WTC11 (cell line): ENCODE data around the gene SSH2. TPM values are rescaled to one million over a fixed set of nuclear protein-coding genes. Genes with fewer than 3 reads are reported as not detected.
A peak's percentile ranks its signal among the peaks of the same experiment; 100 is the strongest.

Experiments used
- ATAC-seq: fragments of 200-7000 bp; cut with Tn5 transposase; 2 replicates; pipeline ENCODE4 v1.10.0; 2021; ENCODE audit warnings: mild to moderate bottlenecking, moderate library complexity
- CTCF ChIA-PET: fragments of 300-600 bp; sonication (Branson Sonifier 250); formaldehyde crosslinking; loops from one replicate; lab custom pipeline; 2021; ENCODE audit warnings: antibody characterized with exemption; lab: Charles Lee
- POLR2A ChIA-PET: fragments of 350-600 bp; sonication (Branson Sonifier 250); formaldehyde crosslinking; loops from one replicate; lab custom pipeline; 2021; ENCODE audit warnings: antibody characterized with exemption; lab: Charles Lee
- DNase-seq: peaks from one replicate; pipeline ENCODE4 v3.0.0; 2021; ENCODE audit warnings: low spot score
- H3K27ac Mint-ChIP-seq: 2 replicates; pipeline ENCODE4 v1.8.0; 2021; ENCODE audit warnings: mixed read lengths
- H3K27me3 Mint-ChIP-seq: 2 replicates; pipeline ENCODE4 v1.8.0; 2021; ENCODE audit warnings: low read depth, mild to moderate bottlenecking, moderate library complexity, mixed read lengths
- H3K36me3 Mint-ChIP-seq: 2 replicates; pipeline ENCODE4 v1.8.0; 2021; ENCODE audit warnings: mixed read lengths
- H3K4me1 Mint-ChIP-seq: 2 replicates; pipeline ENCODE4 v1.8.0; 2022; ENCODE audit warnings: mixed read lengths
- H3K4me3 Mint-ChIP-seq: 2 replicates; pipeline ENCODE4 v1.8.0; 2021; ENCODE audit warnings: mild to moderate bottlenecking, moderate library complexity, mixed read lengths
- H3K9me3 Mint-ChIP-seq: 2 replicates; pipeline ENCODE4 v1.8.0; 2021; ENCODE audit warnings: mixed read lengths
- ATF1 ChIP-seq: sonication (generic); formaldehyde crosslinking; IDR thresholded peaks from 2 replicates; pipeline ENCODE4 v1.8.1; 2023; ENCODE audit warnings: mild to moderate bottlenecking, moderate library complexity, missing genetic modification reagents
- ETV6 ChIP-seq: sonication (generic); formaldehyde crosslinking; IDR thresholded peaks from 2 replicates; pipeline ENCODE4 v1.8.1; 2022; ENCODE audit warnings: mild to moderate bottlenecking, missing genetic modification reagents
- FOXJ3 ChIP-seq: sonication (generic); formaldehyde crosslinking; IDR thresholded peaks from 2 replicates; pipeline ENCODE4 v1.9.0; 2021; ENCODE audit warnings: missing genetic modification reagents, mild to moderate bottlenecking, borderline replicate concordance
- NR2C2 ChIP-seq: sonication (generic); formaldehyde crosslinking; IDR thresholded peaks from 2 replicates; pipeline ENCODE4 v1.8.0; 2022; ENCODE audit warnings: mild to moderate bottlenecking, missing genetic modification reagents
- RORB ChIP-seq: fragments of 250-450 bp; sonication (Bioruptor Pico); IDR thresholded peaks from 2 replicates; pipeline ENCODE4 v1.9.0; 2021; ENCODE audit warnings: mild to moderate bottlenecking
- SMAD4 ChIP-seq: sonication (generic); formaldehyde crosslinking; IDR thresholded peaks from 2 replicates; pipeline ENCODE4 v1.8.0; 2022; ENCODE audit warnings: mild to moderate bottlenecking, missing genetic modification reagents
- ZNF317 ChIP-seq: sonication (generic); formaldehyde crosslinking; IDR thresholded peaks from 2 replicates; pipeline ENCODE4 v1.8.1; 2023; ENCODE audit warnings: low read depth, mild to moderate bottlenecking, moderate library complexity, missing genetic modification reagents, borderline replicate concordance
- total RNA-seq: library from RNA; stranded (reverse); gene quantifications from 3 replicates; pipeline ENCODE4 v1.2.3, GENCODE V29; 2021
- TF ChIP-seq, protein P1 (sequence below): fragments of 250-450 bp; sonication (Bioruptor Pico); IDR thresholded peaks from 2 replicates; pipeline ENCODE4 v1.9.0; 2021; ENCODE audit warnings: mild to moderate bottlenecking
- TF ChIP-seq, protein P2 (sequence below): fragments of 250-450 bp; sonication (Bioruptor Pico); conservative IDR thresholded peaks from 2 replicates; pipeline ENCODE4 v1.9.0; 2021; ENCODE audit warnings: mild to moderate bottlenecking
- TF ChIP-seq, protein P3 (sequence below): sonication (generic); formaldehyde crosslinking; IDR thresholded peaks from 2 replicates; pipeline ENCODE4 v1.8.0; 2022; ENCODE audit warnings: mild to moderate bottlenecking, missing genetic modification reagents
- TF ChIP-seq, protein P4 (sequence below): sonication (generic); formaldehyde crosslinking; IDR thresholded peaks from 2 replicates; pipeline ENCODE4 v1.8.1; 2022; ENCODE audit warnings: low read depth, mild to moderate bottlenecking, moderate library complexity, missing genetic modification reagents, borderline replicate concordance
- TF ChIP-seq, protein P5 (sequence below): sonication (generic); formaldehyde crosslinking; IDR thresholded peaks from 2 replicates; pipeline ENCODE4 v1.8.1; 2022; ENCODE audit warnings: mild to moderate bottlenecking, missing genetic modification reagents, moderate library complexity, borderline replicate concordance
- TF ChIP-seq, protein P6 (sequence below): fragments of 250-450 bp; sonication (Bioruptor Pico); IDR thresholded peaks from 2 replicates; pipeline ENCODE4 v1.9.0; 2021; ENCODE audit warnings: moderate library complexity, mild to moderate bottlenecking, inconsistent platforms, borderline replicate concordance
- TF ChIP-seq, protein P7 (sequence below): sonication (generic); formaldehyde crosslinking; conservative IDR thresholded peaks from 2 replicates; pipeline ENCODE4 v1.8.1; 2023; ENCODE audit warnings: mild to moderate bottlenecking, low read depth, missing genetic modification reagents, moderate library complexity

Gene SSH2
- total RNA-seq, 1 experiment from 2014 or later, result 14.3 TPM

DNA sequence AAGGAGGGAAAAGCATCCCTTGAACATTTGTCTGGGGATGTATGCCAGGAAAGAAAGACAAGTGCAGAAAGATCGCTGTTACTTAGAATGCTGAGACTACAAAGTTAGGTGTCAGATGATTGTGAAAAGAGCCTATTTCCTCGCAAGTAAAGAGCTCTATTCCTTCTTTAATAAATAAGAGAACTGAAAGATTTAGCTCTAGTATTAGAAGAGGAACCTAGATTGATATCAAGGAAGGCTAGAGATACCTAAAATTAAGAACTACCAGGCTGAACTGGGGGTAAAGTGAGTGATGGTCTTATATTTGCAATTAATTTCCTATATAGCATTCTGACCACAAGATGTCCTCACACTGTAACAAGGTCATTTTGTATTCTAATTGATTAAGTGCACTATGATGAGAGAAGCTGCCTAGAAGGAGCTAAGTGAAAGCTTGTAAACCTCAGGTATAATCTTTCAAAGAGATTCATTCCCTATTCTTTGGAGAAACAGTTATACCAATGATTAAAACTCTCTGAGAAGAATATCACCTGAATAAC, 62.3 kb downstream of the SSH2 start:
- peaks cover 35% of the 10 kb centered on the region for H3K4me1 Mint-ChIP-seq
- no peaks in the 10 kb centered on the region for H3K9me3 Mint-ChIP-seq
- DNase-seq, result no peak
- CTCF ChIA-PET, result interaction anchor here (0.6 to 5.1 kb wide), 16 partner anchors 12 to 251 kb away, joined by 3 to 57 read pairs (median 4); partner anchors contain the start of gene SSH2
- no peaks in the 10 kb centered on the region for H3K27me3 Mint-ChIP-seq
- POLR2A ChIA-PET, result interaction anchor here (0.6 kb wide), 1 partner anchor 1273 kb away, joined by 5 read pairs; no protein-coding TSS in a partner anchor
- no peak overlapping the region for H3K4me3 Mint-ChIP-seq
- H3K36me3 Mint-ChIP-seq, result no peaks in the 10 kb centered on the region
- no peak for ATAC-seq
- TF ChIP-seq, protein P1, sequence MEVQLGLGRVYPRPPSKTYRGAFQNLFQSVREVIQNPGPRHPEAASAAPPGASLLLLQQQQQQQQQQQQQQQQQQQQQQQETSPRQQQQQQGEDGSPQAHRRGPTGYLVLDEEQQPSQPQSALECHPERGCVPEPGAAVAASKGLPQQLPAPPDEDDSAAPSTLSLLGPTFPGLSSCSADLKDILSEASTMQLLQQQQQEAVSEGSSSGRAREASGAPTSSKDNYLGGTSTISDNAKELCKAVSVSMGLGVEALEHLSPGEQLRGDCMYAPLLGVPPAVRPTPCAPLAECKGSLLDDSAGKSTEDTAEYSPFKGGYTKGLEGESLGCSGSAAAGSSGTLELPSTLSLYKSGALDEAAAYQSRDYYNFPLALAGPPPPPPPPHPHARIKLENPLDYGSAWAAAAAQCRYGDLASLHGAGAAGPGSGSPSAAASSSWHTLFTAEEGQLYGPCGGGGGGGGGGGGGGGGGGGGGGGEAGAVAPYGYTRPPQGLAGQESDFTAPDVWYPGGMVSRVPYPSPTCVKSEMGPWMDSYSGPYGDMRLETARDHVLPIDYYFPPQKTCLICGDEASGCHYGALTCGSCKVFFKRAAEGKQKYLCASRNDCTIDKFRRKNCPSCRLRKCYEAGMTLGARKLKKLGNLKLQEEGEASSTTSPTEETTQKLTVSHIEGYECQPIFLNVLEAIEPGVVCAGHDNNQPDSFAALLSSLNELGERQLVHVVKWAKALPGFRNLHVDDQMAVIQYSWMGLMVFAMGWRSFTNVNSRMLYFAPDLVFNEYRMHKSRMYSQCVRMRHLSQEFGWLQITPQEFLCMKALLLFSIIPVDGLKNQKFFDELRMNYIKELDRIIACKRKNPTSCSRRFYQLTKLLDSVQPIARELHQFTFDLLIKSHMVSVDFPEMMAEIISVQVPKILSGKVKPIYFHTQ (CRISPR knock-in tag), result no peak
- TF ChIP-seq, protein P2, sequence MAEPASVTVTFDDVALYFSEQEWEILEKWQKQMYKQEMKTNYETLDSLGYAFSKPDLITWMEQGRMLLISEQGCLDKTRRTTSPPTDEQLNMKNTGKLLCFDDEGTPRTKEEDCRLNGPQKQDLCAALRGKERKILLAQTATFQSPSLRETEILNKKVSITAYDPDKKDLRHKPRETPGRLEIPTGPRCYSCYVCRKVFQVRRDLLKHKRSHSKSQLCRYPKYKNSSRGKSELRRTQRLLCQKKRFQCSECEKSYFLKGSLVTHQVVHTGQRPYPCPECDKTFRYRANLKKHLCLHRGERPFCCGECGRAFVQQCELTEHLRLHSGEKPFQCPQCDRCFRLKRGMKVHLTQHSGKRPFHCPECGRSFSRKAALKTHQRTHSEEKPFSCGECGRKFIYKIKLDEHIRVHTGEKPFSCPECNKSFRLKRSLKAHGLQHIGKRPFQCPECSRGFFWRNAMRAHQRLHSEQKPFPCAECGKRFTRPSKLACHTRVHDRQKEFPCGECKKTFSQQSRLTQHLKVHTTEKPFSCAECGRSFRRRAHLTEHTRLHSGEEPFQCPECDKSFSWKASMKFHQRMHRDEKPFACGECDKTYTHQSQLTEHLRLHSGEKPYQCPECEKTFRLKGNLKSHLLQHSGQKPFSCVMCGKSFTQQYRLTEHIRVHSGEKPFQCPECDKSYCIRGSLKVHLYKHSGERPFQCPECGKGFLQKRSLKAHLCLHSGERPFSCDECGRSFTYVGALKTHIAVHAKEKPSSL (CRISPR knock-in tag), result no peak
- TF ChIP-seq, protein P3, sequence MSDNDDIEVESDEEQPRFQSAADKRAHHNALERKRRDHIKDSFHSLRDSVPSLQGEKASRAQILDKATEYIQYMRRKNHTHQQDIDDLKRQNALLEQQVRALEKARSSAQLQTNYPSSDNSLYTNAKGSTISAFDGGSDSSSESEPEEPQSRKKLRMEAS, result no peak
- TF ChIP-seq, protein P4, sequence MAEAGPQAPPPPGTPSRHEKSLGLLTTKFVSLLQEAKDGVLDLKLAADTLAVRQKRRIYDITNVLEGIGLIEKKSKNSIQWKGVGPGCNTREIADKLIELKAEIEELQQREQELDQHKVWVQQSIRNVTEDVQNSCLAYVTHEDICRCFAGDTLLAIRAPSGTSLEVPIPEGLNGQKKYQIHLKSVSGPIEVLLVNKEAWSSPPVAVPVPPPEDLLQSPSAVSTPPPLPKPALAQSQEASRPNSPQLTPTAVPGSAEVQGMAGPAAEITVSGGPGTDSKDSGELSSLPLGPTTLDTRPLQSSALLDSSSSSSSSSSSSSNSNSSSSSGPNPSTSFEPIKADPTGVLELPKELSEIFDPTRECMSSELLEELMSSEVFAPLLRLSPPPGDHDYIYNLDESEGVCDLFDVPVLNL (CRISPR knock-in tag), result no peak
- TF ChIP-seq NR2C2 (CRISPR knock-in tag) (no peak), ZNF317 (CRISPR knock-in tag) (no peak), ATF1 (CRISPR knock-in tag) (no peak), RORB (CRISPR knock-in tag) (no peak), FOXJ3 (no peak), ETV6 (CRISPR knock-in tag) (no peak), SMAD4 (CRISPR knock-in tag) (no peak)
- TF ChIP-seq, protein P5, sequence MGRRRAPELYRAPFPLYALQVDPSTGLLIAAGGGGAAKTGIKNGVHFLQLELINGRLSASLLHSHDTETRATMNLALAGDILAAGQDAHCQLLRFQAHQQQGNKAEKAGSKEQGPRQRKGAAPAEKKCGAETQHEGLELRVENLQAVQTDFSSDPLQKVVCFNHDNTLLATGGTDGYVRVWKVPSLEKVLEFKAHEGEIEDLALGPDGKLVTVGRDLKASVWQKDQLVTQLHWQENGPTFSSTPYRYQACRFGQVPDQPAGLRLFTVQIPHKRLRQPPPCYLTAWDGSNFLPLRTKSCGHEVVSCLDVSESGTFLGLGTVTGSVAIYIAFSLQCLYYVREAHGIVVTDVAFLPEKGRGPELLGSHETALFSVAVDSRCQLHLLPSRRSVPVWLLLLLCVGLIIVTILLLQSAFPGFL, result no peak
- TF ChIP-seq, protein P6, sequence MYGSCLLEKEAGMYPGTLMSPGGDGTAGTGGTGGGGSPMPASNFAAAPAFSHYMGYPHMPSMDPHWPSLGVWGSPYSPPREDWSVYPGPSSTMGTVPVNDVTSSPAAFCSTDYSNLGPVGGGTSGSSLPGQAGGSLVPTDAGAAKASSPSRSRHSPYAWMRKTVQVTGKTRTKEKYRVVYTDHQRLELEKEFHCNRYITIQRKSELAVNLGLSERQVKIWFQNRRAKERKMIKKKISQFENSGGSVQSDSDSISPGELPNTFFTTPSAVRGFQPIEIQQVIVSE, result no peak
- TF ChIP-seq, protein P7, sequence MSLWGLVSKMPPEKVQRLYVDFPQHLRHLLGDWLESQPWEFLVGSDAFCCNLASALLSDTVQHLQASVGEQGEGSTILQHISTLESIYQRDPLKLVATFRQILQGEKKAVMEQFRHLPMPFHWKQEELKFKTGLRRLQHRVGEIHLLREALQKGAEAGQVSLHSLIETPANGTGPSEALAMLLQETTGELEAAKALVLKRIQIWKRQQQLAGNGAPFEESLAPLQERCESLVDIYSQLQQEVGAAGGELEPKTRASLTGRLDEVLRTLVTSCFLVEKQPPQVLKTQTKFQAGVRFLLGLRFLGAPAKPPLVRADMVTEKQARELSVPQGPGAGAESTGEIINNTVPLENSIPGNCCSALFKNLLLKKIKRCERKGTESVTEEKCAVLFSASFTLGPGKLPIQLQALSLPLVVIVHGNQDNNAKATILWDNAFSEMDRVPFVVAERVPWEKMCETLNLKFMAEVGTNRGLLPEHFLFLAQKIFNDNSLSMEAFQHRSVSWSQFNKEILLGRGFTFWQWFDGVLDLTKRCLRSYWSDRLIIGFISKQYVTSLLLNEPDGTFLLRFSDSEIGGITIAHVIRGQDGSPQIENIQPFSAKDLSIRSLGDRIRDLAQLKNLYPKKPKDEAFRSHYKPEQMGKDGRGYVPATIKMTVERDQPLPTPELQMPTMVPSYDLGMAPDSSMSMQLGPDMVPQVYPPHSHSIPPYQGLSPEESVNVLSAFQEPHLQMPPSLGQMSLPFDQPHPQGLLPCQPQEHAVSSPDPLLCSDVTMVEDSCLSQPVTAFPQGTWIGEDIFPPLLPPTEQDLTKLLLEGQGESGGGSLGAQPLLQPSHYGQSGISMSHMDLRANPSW (CRISPR knock-in tag), result no peak
- H3K27ac Mint-ChIP-seq, result peak overlapping the region; percentile 13
